GM12878 (cell line): ENCODE data around the gene PPP2R5B. TPM values are rescaled to one million over a fixed set of nuclear protein-coding genes. Genes with fewer than 3 reads are reported as not detected.

Experiments
- ATAC-seq: fragments of 200-7000 bp; cut with Tn5 transposase; 3 replicates; pipeline ENCODE4 v1.9.1; 2020; ENCODE audit warnings: mild to moderate bottlenecking, moderate library complexity
- BruUV-seq: library from RNA; stranded (reverse); fragments of 400-500 nt; replicated peaks from 2 replicates; lab custom pipeline; 2021; lab: Mats Ljungman, UMichigan
- CTCF ChIA-PET: fragments of 300-600 bp; sonication (Branson Sonifier 250); formaldehyde crosslinking; extraction: SDS; loops from one replicate; lab custom pipeline; 2021; ENCODE audit warnings: inconsistent platforms; lab: Yijun Ruan, JAX
- POLR2A ChIA-PET: fragments of 350-600 bp; formaldehyde crosslinking; extraction: SDS; loops from one replicate; lab custom pipeline; 2021; ENCODE audit warnings: inconsistent platforms; lab: Charles Lee
- RAD21 ChIA-PET: fragments of 300-600 bp; sonication (Branson Sonifier 250); formaldehyde crosslinking; loops from one replicate; lab custom pipeline; 2023; ENCODE audit warnings: antibody characterized with exemption; ENCODE audit not compliant: unreplicated experiment; lab: Charles Lee
- SMC1A ChIA-PET: fragments of 300-600 bp; sonication (Branson Sonifier 250); formaldehyde crosslinking; loops from one replicate; lab custom pipeline; 2023; ENCODE audit not compliant: unreplicated experiment, uncharacterized antibody; lab: Charles Lee
- DNase-seq: peaks from one replicate; pipeline ENCODE4 v3.0.0-alpha.2; 2011; ENCODE audit warnings: low read depth, low spot score
- FAIRE-seq: peaks from 3 replicates; lab custom pipeline; 2011; peaks lifted over from hg19 to GRCh38; lab: Jason Lieb, UNC
- H2AFZ ChIP-seq: 2 replicates; pipeline ENCODE4 v1.6.0; 2011; ENCODE audit warnings: low read depth, low read length, control low read depth; ENCODE audit not compliant: control insufficient read depth
- H3K27ac ChIP-seq: 2 replicates; pipeline ENCODE4 v1.5.1; 2011; ENCODE audit warnings: control low read depth; ENCODE audit not compliant: control insufficient read depth, insufficient read depth
- H3K27me3 ChIP-seq, 2 experiments: replicated peaks in 1 of 2; 2 replicates each; pipeline versions ENCODE4 v1.6.0 to v1.6.1; 2011; ENCODE audit warnings: low read length in 1 of 2; ENCODE audit not compliant: control insufficient read depth in 2 of 2, insufficient read depth in 2 of 2
- H3K36me3 ChIP-seq, 2 experiments: 2 replicates each; pipeline ENCODE4 v1.5.1; 2011; ENCODE audit warnings: low read length in 1 of 2; ENCODE audit not compliant: control insufficient read depth in 2 of 2, insufficient read depth in 2 of 2
- H3K4me1 ChIP-seq: 2 replicates; pipeline ENCODE4 v1.6.1; 2011; ENCODE audit warnings: mild to moderate bottlenecking, low read length, moderate library complexity, mixed read lengths; ENCODE audit not compliant: control insufficient read depth, insufficient read depth
- H3K4me2 ChIP-seq: 2 replicates; pipeline ENCODE4 v1.6.0; 2011; ENCODE audit warnings: control low read depth; ENCODE audit not compliant: control insufficient read depth, insufficient read depth
- H3K4me3 ChIP-seq: fragments of 200-600 bp; sonication (generic); 2 replicates; pipeline ENCODE4 v1.5.1; 2016
- H3K79me2 ChIP-seq: 2 replicates; pipeline ENCODE4 v1.6.0; 2011; ENCODE audit warnings: low read length; ENCODE audit not compliant: control insufficient read depth, insufficient read depth
- H3K9ac ChIP-seq: 2 replicates; pipeline ENCODE4 v1.8.0; 2011; ENCODE audit warnings: low read length, control low read depth, mixed read lengths; ENCODE audit not compliant: control insufficient read depth, insufficient read depth
- H3K9me3 ChIP-seq: replicated peaks from 3 replicates; pipeline ENCODE4 v1.5.1; 2011; ENCODE audit warnings: mild to moderate bottlenecking, low read length; ENCODE audit not compliant: control insufficient read depth, insufficient read depth
- H4K20me1 ChIP-seq: 2 replicates; pipeline ENCODE4 v1.6.0; 2011; ENCODE audit not compliant: control insufficient read depth, insufficient read depth
- RFX5 ChIP-seq: IDR thresholded peaks from 2 replicates; pipeline ENCODE4 v1.6.1; 2011; ENCODE audit warnings: low read depth, low read length, improper control_type of control experiment
- SMAD5 ChIP-seq: IDR thresholded peaks from 2 replicates; pipeline ENCODE4 v1.6.1; 2016; ENCODE audit warnings: antibody characterized with exemption, low read depth
- WGBS: methylation state at CpG from one replicate; pipeline ENCODE4 v1.1.6; 2016; ENCODE audit warnings: low lambda C conversion rate; ENCODE audit not compliant: insufficient replicate concordance, insufficient coverage; ENCODE audit errors: missing lambda C conversion rate; 5-methylcytosine and 5-hydroxymethylcytosine counted together
- in situ Hi-C: fragments of 300-500 bp; cut with MboI; formaldehyde crosslinking; loops from 9 replicates; pipeline ENCODE4 v1.14.3; 2018; ENCODE audit warnings: mixed read lengths
- intact Hi-C: fragments of 100-400 bp; cut with micrococcal nuclease; formaldehyde crosslinking; loops from one replicate; pipeline ENCODE4 v1.14.2; 2022; ENCODE audit not compliant: unreplicated experiment
- polyA plus RNA-seq, 11 experiments: library from polyadenylated mRNA; depleted of rRNA in 4 of 11; unstranded in 6 of 11; stranded (reverse) in 5 of 11; fragments of >200 nt; fragmentation: Nextera tagmentation in 4 of 11; fragmentation: Illumina TruSeq in 1 of 11; extraction: Ambion mirVana in 4 of 11; extraction: Trizol in 1 of 11; gene quantifications; 1 replicate in 1 of 11; 2 replicates in 10 of 11; pipeline versions ENCODE4 v1.2.1 to v1.2.3, GENCODE V29; 2011 to 2016; ENCODE audit warnings: inconsistent platforms in 2 of 11, missing spikeins in 2 of 11, low read depth in 1 of 11
- total RNA-seq, 4 experiments: library from RNA; depleted of rRNA in 3 of 4; stranded (reverse); fragments of >200 nt in 3 of 4; fragmentation: Illumina TruSeq in 1 of 4; extraction: Trizol in 1 of 4; gene quantifications; 2 replicates each; pipeline versions ENCODE4 v1.2.1 to v1.2.3, GENCODE V29; 2013 to 2021
- TF ChIP-seq, protein P1 (sequence below): fragments of 150-350 bp; IDR thresholded peaks from 2 replicates; pipeline ENCODE4 v1.6.1; 2016; ENCODE audit warnings: low read depth, low read length

Gene PPP2R5B
- total and polyA plus RNA-seq, 10 of the 15 experiments (the other 5 are each of a cell fraction or from before 2014, with no cell fraction given): 0.08 to 6.7 (median 2.0) TPM

DNA sequence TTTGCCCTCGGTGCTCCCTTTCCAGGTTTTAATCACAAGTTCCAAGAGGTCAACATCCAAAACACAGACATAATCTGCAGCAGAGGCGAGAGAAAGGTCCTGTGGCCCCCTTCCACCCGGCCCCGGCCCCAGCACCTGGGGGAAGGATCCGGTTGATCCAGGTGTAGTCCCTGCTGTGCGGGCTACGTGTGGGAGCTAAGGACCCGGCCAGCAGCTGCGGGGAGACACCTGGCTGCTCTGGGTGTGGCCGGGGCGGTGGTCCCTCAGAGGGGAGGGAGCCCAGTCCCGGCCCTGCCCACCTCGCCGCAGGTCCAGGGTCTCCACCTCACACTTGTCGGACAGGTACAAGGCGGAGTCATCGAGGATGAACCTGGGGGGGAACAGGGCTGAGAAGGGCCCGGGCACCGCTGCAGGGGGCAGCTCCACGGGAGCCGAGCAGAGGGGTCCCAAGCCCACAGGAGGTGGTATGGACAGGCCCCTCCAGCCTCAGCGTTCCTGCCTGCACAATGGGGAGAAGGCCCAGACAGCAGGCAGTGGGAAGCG is 21.1 kb upstream of the PPP2R5B start (continued):
- TF ChIP-seq, protein P1, sequence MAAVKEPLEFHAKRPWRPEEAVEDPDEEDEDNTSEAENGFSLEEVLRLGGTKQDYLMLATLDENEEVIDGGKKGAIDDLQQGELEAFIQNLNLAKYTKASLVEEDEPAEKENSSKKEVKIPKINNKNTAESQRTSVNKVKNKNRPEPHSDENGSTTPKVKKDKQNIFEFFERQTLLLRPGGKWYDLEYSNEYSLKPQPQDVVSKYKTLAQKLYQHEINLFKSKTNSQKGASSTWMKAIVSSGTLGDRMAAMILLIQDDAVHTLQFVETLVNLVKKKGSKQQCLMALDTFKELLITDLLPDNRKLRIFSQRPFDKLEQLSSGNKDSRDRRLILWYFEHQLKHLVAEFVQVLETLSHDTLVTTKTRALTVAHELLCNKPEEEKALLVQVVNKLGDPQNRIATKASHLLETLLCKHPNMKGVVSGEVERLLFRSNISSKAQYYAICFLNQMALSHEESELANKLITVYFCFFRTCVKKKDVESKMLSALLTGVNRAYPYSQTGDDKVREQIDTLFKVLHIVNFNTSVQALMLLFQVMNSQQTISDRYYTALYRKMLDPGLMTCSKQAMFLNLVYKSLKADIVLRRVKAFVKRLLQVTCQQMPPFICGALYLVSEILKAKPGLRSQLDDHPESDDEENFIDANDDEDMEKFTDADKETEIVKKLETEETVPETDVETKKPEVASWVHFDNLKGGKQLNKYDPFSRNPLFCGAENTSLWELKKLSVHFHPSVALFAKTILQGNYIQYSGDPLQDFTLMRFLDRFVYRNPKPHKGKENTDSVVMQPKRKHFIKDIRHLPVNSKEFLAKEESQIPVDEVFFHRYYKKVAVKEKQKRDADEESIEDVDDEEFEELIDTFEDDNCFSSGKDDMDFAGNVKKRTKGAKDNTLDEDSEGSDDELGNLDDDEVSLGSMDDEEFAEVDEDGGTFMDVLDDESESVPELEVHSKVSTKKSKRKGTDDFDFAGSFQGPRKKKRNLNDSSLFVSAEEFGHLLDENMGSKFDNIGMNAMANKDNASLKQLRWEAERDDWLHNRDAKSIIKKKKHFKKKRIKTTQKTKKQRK: no peak

DNA sequence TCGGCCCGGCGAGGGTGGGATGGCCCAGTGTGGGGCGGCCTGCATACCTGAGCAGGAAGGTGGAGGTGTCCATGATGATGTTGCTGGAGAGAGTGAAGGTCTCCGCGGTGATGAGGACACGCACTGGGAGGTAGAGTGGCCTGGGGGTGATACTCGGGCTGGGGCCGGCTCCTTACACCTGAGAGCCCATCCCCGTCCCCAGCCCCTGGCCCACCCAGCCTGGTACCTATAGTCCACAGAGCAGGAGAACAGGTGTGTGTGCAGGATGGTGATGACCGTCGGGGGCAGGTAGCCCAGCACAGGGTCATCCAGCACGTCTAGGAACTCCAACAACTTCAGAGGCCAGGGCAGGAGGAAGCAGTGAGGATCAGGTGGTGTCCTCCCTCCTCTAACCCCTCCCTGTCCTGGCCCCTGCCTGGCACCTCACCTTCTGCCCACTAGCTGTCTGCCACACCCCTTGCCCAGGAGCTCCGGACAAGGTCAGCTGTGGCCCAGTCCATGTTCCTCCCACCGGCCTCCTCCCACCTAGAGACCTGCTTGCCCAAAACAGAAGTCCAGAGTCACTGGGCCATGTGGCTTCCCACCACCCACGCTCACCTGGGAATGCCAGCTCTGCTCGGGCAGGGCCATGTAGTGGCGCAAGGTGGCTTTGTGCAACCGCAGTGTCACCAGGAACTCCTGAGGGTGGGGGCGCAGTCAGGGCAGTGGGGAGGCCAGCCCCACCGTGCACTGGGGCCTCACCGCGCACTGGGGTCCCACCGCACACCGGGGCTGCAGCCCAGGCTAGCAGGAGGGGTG is 18.8 kb upstream of the PPP2R5B start:
- Histone ChIP-seq H3K36me3 (peaks cover 0 to 5% of the 10 kb centered on the region in 2 experiments; a peak in 3 of 4 replicates), H3K4me3 (no peak overlapping the region), H3K79me2 (no peaks in the 10 kb centered on the region), H2AFZ (no peak overlapping the region), H3K27ac (no peak overlapping the region), H3K4me1 (peaks cover under 1% of the 10 kb centered on the region), H3K9ac (no peak overlapping the region), H3K4me2 (no peak overlapping the region), H3K9me3 (no peaks in the 10 kb centered on the region), H4K20me1 (no peaks in the 10 kb centered on the region), H3K27me3 (no peaks in the 10 kb centered on the region)
- SMC1A ChIA-PET: no interaction called here
- intact Hi-C loops (no loop called here), in situ Hi-C loops (no loop called here)
- RAD21 ChIA-PET: no interaction called here
- TF ChIP-seq SMAD5 (no peak), RFX5 (no peak)
- no peak for DNase-seq
- FAIRE-seq: no peak
- no peak for ATAC-seq
- no TSS peak for BruUV-seq
- 91% methylated on average over 24 of the region's 25 CpGs for WGBS
- POLR2A ChIA-PET: no interaction called here
- CTCF ChIA-PET: interaction anchor here (0.7 kb wide), 1 partner anchor 57 kb away, joined by 3 read pairs; no protein-coding TSS in a partner anchor
